GM08714 (cell line): ENCODE data around the gene POLK.
A peak's percentile ranks its signal among the peaks of the same experiment; 100 is the strongest.
"Not testable (repeated sequence)": the region's sequence is repeated elsewhere in the genome, so short reads cannot be mapped to it uniquely, and the experiment has no call there.

Experiments used
- H3K4me3 ChIP-seq: fragments of 200-500 bp; sonication (Bioruptor generic); 2 replicates; pipeline ENCODE4 v1.5.1; 2014; ENCODE audit warnings: mild to moderate bottlenecking, low read length, inconsistent platforms
- ZNF274 ChIP-seq: IDR thresholded peaks from 2 replicates; pipeline ENCODE4 v1.6.1; 2012; ENCODE audit warnings: mild to moderate bottlenecking, low read depth, low read length

Gene POLK

GRCh38 chr5:75498208-75498777 lies 13.4 kb upstream of the POLK start:
- no peak for TF ChIP-seq ZNF274

GRCh38 chr5:75498875-75499274 lies 12.8 kb upstream of the POLK start:
- not testable (repeated sequence) for H3K4me3 ChIP-seq

More at GRCh38 chr5:75498208-75498777, 13.4 kb upstream of the POLK start:
- H3K4me3 ChIP-seq, result no peak overlapping the region

GRCh38 chr5:75505112-75505511 lies 6.6 kb upstream of the POLK start:
- not testable (repeated sequence) for H3K4me3 ChIP-seq

GRCh38 chr5:75507841-75508240 lies 3.9 kb upstream of the POLK start:
- H3K4me3 ChIP-seq, result no peak overlapping the region
- TF ChIP-seq ZNF274, result no peak

- peak overlapping the region; percentile 90 for H3K4me3 ChIP-seq
These were observed 2.1 kb upstream of the POLK start for GRCh38 chr5:75509546-75509945.

GRCh38 chr5:75509956-75510355 lies 1.7 kb upstream of the POLK start:
- no peak for TF ChIP-seq ZNF274
- peak overlapping the region; percentile 90 for H3K4me3 ChIP-seq

More at GRCh38 chr5:75509546-75509945, 2.1 kb upstream of the POLK start:
- no peak for TF ChIP-seq ZNF274

GRCh38 chr5:75510417-75510835 lies 1.3 kb upstream of the POLK start:
- peak overlapping the region; percentile 90 for H3K4me3 ChIP-seq
- TF ChIP-seq ZNF274, result no peak

GRCh38 chr5:75510836-75511434 lies 756 bp upstream of the POLK start:
- peak overlapping the region; percentile 90 for H3K4me3 ChIP-seq
- no peak for TF ChIP-seq ZNF274

GRCh38 chr5:75512383-75513074 lies 838 bp downstream of the POLK start:
- no peak for TF ChIP-seq ZNF274
- H3K4me3 ChIP-seq, result peak overlapping the region; percentile 65

GRCh38 chr5:75513841-75514240 lies 2.1 kb downstream of the POLK start:
- no peak for TF ChIP-seq ZNF274
- H3K4me3 ChIP-seq, result peak overlapping the region; percentile 49; the same call in 1 of the 2 replicates

GRCh38 chr5:75514323-75514722 lies 2.6 kb downstream of the POLK start:
- H3K4me3 ChIP-seq, result peak overlapping the region; percentile 32; the same call in 1 of the 2 replicates

GRCh38 chr5:75519761-75520160 lies 8.1 kb downstream of the POLK start:
- H3K4me3 ChIP-seq, result no peak overlapping the region
- no peak for TF ChIP-seq ZNF274

More at GRCh38 chr5:75514323-75514722, 2.6 kb downstream of the POLK start:
- no peak for TF ChIP-seq ZNF274

GRCh38 chr5:75521195-75521594 lies 9.5 kb downstream of the POLK start:
- no peak for TF ChIP-seq ZNF274
- no peak overlapping the region for H3K4me3 ChIP-seq

GRCh38 chr5:75522025-75522424 lies 10.3 kb downstream of the POLK start:
- no peak overlapping the region for H3K4me3 ChIP-seq
- no peak for TF ChIP-seq ZNF274

GRCh38 chr5:75522542-75522941 lies 10.9 kb downstream of the POLK start:
- TF ChIP-seq ZNF274, result no peak
- no peak overlapping the region for H3K4me3 ChIP-seq
